LNCAP (cell line): Measurements from ENCODE around the gene EVC2.

Experiments used
- TF ChIP-seq, protein P1 (sequence below): fragments of 450-650 bp; IDR thresholded peaks from 2 replicates; pipeline ENCODE4 v1.5.1; 2017; ENCODE audit warnings: mild to moderate bottlenecking

The EVC2 gene

GRCh38 chr4:5616331-5616950 is 91.9 kb downstream of the EVC2 start:
- TF ChIP-seq, protein P1, sequence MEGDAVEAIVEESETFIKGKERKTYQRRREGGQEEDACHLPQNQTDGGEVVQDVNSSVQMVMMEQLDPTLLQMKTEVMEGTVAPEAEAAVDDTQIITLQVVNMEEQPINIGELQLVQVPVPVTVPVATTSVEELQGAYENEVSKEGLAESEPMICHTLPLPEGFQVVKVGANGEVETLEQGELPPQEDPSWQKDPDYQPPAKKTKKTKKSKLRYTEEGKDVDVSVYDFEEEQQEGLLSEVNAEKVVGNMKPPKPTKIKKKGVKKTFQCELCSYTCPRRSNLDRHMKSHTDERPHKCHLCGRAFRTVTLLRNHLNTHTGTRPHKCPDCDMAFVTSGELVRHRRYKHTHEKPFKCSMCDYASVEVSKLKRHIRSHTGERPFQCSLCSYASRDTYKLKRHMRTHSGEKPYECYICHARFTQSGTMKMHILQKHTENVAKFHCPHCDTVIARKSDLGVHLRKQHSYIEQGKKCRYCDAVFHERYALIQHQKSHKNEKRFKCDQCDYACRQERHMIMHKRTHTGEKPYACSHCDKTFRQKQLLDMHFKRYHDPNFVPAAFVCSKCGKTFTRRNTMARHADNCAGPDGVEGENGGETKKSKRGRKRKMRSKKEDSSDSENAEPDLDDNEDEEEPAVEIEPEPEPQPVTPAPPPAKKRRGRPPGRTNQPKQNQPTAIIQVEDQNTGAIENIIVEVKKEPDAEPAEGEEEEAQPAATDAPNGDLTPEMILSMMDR = no peak

GRCh38 chr4:5615496-5616075 is 92.8 kb downstream of the EVC2 start:
- TF ChIP-seq, protein P1 = no peak

GRCh38 chr4:5611750-5612149 is 96.6 kb downstream of the EVC2 start:
- TF ChIP-seq, protein P1 = no peak

GRCh38 chr4:5609306-5610007 is 98.9 kb downstream of the EVC2 start:
- TF ChIP-seq, protein P1 = no peak

- TF ChIP-seq, protein P1 = no peak
These were observed 116.1 kb downstream of the EVC2 start for GRCh38 chr4:5592272-5592671.

DNA sequence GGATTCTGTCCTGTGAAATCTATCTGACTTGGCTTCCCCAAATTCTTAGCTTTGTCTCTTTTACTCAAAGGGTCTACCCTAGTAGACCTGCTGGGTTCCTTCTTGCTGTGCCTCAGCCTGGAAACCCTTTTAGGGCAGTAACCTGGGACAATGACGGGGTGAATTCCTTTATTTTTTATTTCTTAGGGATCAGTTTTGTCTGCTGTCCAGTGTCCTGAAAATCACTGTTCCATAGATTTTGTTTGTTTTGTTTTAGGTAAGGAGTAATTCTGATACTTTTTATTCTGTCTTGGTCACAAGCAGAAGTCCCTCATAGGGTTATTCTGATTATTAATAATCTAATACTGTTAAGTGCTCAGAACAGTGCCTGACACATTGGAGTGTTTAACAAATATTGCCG is 118.9 kb downstream of the EVC2 start:
- TF ChIP-seq, protein P1 = no peak

GRCh38 chr4:5588046-5588445 is 120.3 kb downstream of the EVC2 start:
- TF ChIP-seq, protein P1 = no peak
